Mesothelial cell of epicardium (in vitro differentiated cells): ENCODE results near the gene TLR9. TPM values are rescaled to one million over a fixed set of nuclear protein-coding genes. Genes with fewer than 3 reads are reported as not detected.

Source experiments
- DNase-seq, 2 experiments: peaks; one replicate each; pipeline ENCODE4 v3.0.0; 2021; ENCODE audit warnings: low spot score in 2 of 2; ENCODE audit not compliant: unreplicated experiment in 2 of 2
- H3K27ac Mint-ChIP-seq: 2 replicates; pipeline ENCODE4 v1.8.0; 2021; ENCODE audit warnings: mixed read lengths
- H3K27me3 Mint-ChIP-seq: 2 replicates; pipeline ENCODE4 v1.8.0; 2021; ENCODE audit warnings: low read depth, mixed read lengths
- H3K36me3 Mint-ChIP-seq: 2 replicates; pipeline ENCODE4 v1.8.0; 2021; ENCODE audit warnings: mixed read lengths
- H3K4me1 Mint-ChIP-seq: 2 replicates; pipeline ENCODE4 v1.8.0; 2021; ENCODE audit warnings: mixed read lengths
- H3K4me3 Mint-ChIP-seq: 2 replicates; pipeline ENCODE4 v1.8.0; 2021; ENCODE audit warnings: mild to moderate bottlenecking, moderate library complexity, mixed read lengths
- H3K9me3 Mint-ChIP-seq: 2 replicates; pipeline ENCODE4 v1.8.0; 2021; ENCODE audit warnings: mixed read lengths
- CTCF ChIP-seq: fragments of 200-600 bp; sonication (generic); IDR thresholded peaks from one replicate; pipeline ENCODE4 v1.5.0; 2021; ENCODE audit warnings: antibody characterized with exemption; ENCODE audit not compliant: unreplicated experiment
- total RNA-seq: library from RNA; stranded (reverse); gene quantifications from 3 replicates; pipeline ENCODE4 v1.2.1, GENCODE V29; 2021

Gene TLR9
- total RNA-seq, 1 donor from 2014 or later, result 0.16 TPM

- Mint-ChIP-seq H3K4me3 (no peak overlapping the region), H3K27me3 (no peaks in the 10 kb centered on the region), H3K27ac (no peak overlapping the region), H3K4me1 (peaks cover 15% of the 10 kb centered on the region), H3K9me3 (no peaks in the 10 kb centered on the region), H3K36me3 (no peaks in the 10 kb centered on the region)
- DNase-seq, result no peak
- TF ChIP-seq CTCF, result no peak
Measured at GRCh38 chr3:52177701-52178042, 47.8 kb downstream of the TLR9 start.

- Mint-ChIP-seq H3K4me3 (no peak overlapping the region), H3K36me3 (no peaks in the 10 kb centered on the region), H3K9me3 (no peaks in the 10 kb centered on the region), H3K27me3 (no peaks in the 10 kb centered on the region), H3K27ac (no peak overlapping the region), H3K4me1 (peaks cover 15% of the 10 kb centered on the region)
- no peak for DNase-seq
- TF ChIP-seq CTCF, result no peak
Measured at GRCh38 chr3:52176951-52177700, 48.3 kb downstream of the TLR9 start.

DNA sequence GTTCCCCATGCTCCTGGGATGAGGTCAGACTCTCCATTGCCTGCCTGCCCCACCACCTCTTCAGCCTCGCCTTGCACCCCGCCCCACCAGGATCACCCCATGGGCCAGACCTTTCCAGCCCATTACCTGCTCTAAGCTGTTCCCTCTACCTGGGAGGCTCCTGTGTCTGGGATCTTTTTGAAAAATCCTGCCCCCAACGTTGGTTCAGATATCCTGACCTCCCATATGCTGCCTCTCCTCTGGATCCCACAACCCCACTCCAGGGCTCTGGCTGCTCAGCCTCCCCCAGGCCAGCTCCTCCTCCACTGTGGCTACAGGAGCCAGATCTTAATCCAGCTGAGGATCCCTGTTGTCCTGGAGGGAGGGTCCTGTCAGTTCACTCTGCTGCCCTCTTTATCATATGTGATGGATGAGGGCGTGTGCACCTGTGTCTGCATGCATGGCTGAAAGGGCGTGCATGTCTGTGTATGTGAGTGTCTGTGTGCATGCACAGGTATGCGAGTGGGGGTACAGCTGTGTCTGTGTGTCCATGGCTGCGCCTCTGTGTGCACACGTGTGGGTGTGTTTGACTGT is 49.2 kb downstream of the TLR9 start:
- no peak for TF ChIP-seq CTCF
- H3K36me3 Mint-ChIP-seq, result no peaks in the 10 kb centered on the region
- no peaks in the 10 kb centered on the region for H3K27me3 Mint-ChIP-seq
- H3K9me3 Mint-ChIP-seq, result no peaks in the 10 kb centered on the region
- H3K27ac Mint-ChIP-seq, result no peak overlapping the region
- DNase-seq, result no peak
- H3K4me1 Mint-ChIP-seq, result peaks cover 18% of the 10 kb centered on the region
- H3K4me3 Mint-ChIP-seq, result no peak overlapping the region

DNA sequence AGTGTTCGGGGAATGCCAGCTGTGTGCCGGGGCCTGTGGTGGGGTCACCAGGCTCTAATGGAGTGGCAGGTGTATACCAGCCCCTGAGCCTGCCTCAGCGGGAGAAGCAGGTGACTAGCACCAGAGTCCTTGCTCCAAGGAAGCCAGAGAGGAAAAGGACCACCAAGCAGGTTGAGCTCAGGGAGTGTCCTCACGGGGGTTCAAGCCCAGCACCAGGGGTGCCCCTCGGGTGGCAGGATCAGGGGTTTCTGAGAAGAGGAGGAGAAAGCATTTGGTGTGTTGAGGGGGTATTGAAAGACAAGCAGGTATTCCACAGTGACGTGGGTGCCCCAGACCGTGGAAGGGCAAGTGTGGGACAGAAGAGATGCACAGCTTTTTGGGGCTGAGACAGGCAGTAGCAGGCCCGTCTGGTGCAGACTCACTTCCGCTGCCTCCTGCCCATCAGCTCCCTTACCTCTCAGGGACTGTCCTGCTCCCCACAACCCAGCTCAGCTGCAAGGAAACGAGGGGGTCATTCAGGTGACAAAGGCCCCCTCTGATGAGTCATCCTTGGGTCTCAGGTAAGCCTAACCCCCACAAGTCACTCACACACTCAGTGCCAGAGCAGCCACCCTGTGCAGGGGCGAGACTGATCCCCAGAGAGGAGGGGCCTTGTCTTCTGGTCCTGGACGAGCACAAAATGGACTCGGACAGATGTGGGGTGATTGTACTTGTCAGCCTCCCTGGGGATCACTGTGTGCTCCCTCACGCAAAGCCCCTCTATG is 49.8 kb downstream of the TLR9 start:
- DNase-seq, result no peak
- Mint-ChIP-seq H3K4me1 (peaks cover 18% of the 10 kb centered on the region), H3K36me3 (no peaks in the 10 kb centered on the region), H3K4me3 (no peak overlapping the region), H3K27ac (no peak overlapping the region), H3K27me3 (no peaks in the 10 kb centered on the region), H3K9me3 (no peaks in the 10 kb centered on the region)
- no peak for TF ChIP-seq CTCF

GRCh38 chr3:52174896-52175295 is 50.5 kb downstream of the TLR9 start:
- H3K27ac Mint-ChIP-seq, result no peak overlapping the region
- no peaks in the 10 kb centered on the region for H3K9me3 Mint-ChIP-seq
- peaks cover 18% of the 10 kb centered on the region for H3K4me1 Mint-ChIP-seq
- no peaks in the 10 kb centered on the region for H3K27me3 Mint-ChIP-seq
- no peaks in the 10 kb centered on the region for H3K36me3 Mint-ChIP-seq
- no peak overlapping the region for H3K4me3 Mint-ChIP-seq
- no peak for DNase-seq
- no peak for TF ChIP-seq CTCF
